SK-N-SH (cell line): ENCODE data around the gene COLEC11. TPM values are rescaled to one million over a fixed set of nuclear protein-coding genes. Genes with fewer than 3 reads are reported as not detected.

ENCODE experiments used
- CTCF ChIA-PET: fragments of 300-600, 350-600 bp; formaldehyde crosslinking; extraction: SDS; loops from one replicate; lab custom pipeline; 2021; lab: Yijun Ruan, JAX
- POLR2A ChIA-PET: fragments of 350-600 bp; sonication (Branson Sonifier 250); formaldehyde crosslinking; extraction: SDS; loops from one replicate; lab custom pipeline; 2020; ENCODE audit warnings: antibody characterized with exemption, inconsistent platforms; lab: Yijun Ruan, JAX
- DNase-seq: peaks from one replicate; pipeline ENCODE4 v3.0.0; 2012
- H2AFZ ChIP-seq: fragments of 200-600 bp; sonication (generic); 2 replicates; pipeline ENCODE4 v1.8.1; 2016; ENCODE audit warnings: antibody characterized with exemption, mild to moderate bottlenecking, low read depth
- H3F3A ChIP-seq: fragments of 200-600 bp; sonication (generic); replicated peaks from 2 replicates; pipeline ENCODE3; 2016; ENCODE audit warnings: antibody characterized with exemption, mild to moderate bottlenecking; ENCODE audit not compliant: insufficient read depth
- H3K27ac ChIP-seq, 2 experiments: fragments of 200-500 bp in 1 of 2; fragments of 200-600 bp in 1 of 2; sonication (Bioruptor generic) in 1 of 2; sonication (generic), shearing (Covaris generic) in 1 of 2; 2 replicates each; pipeline versions ENCODE4 v1.5.1 to v1.6.1; 2014 to 2016; ENCODE audit warnings: low read depth in 2 of 2, inconsistent platforms in 1 of 2, low read length in 1 of 2, mild to moderate bottlenecking in 1 of 2, mixed read lengths in 1 of 2
- H3K27me3 ChIP-seq: fragments of 200-600 bp; sonication (generic), shearing (Covaris generic); 2 replicates; pipeline ENCODE4 v1.6.1; 2016; ENCODE audit warnings: mixed run types; ENCODE audit not compliant: insufficient read depth
- H3K36me3 ChIP-seq, 2 experiments: fragments of 200-500 bp in 1 of 2; fragments of 200-600 bp in 1 of 2; sonication (Bioruptor generic) in 1 of 2; sonication (generic) in 1 of 2; replicated peaks in 1 of 2; 2 replicates each; pipeline versions ENCODE3 to v1.5.1; 2014 to 2016; ENCODE audit warnings: low read length in 1 of 2, mild to moderate bottlenecking in 1 of 2; ENCODE audit not compliant: insufficient read depth in 2 of 2, control insufficient read depth in 1 of 2
- H3K4me1 ChIP-seq, 2 experiments: fragments of 200-500 bp in 1 of 2; fragments of 200-600 bp in 1 of 2; sonication (Bioruptor generic) in 1 of 2; sonication (generic), shearing (Covaris generic) in 1 of 2; 2 replicates each; pipeline versions ENCODE4 v1.5.1 to v1.6.1; 2014 to 2016; ENCODE audit warnings: low read depth in 1 of 2, low read length in 1 of 2, mixed run types in 1 of 2; ENCODE audit not compliant: insufficient read depth in 2 of 2, control insufficient read depth in 1 of 2
- H3K4me2 ChIP-seq: fragments of 200-600 bp; sonication (generic), shearing (Covaris generic); 2 replicates; pipeline ENCODE4 v1.6.1; 2017; ENCODE audit warnings: mixed run types
- H3K4me3 ChIP-seq, 2 experiments: fragments of 200-500 bp in 1 of 2; fragments of 200-600 bp in 1 of 2; sonication (Bioruptor generic) in 1 of 2; sonication (generic), shearing (Covaris generic) in 1 of 2; 2 replicates each; pipeline versions ENCODE4 v1.5.1 to v1.8.1; 2014 to 2016; ENCODE audit warnings: low read depth in 2 of 2, inconsistent platforms in 1 of 2, low read length in 1 of 2, mild to moderate bottlenecking in 1 of 2, mixed read lengths in 1 of 2, moderate library complexity in 1 of 2
- H3K79me2 ChIP-seq: fragments of 200-600 bp; sonication (generic); 2 replicates; pipeline ENCODE4 v1.8.1; 2017; ENCODE audit warnings: mild to moderate bottlenecking; ENCODE audit not compliant: insufficient read depth
- H3K9ac ChIP-seq: fragments of 200-600 bp; sonication (generic); 2 replicates; pipeline ENCODE4 v1.6.1; 2017; ENCODE audit warnings: mixed run types
- H3K9me2 ChIP-seq: fragments of 200-600 bp; sonication (generic); 2 replicates; pipeline ENCODE4 v1.6.1; 2017; ENCODE audit warnings: mixed run types
- H3K9me3 ChIP-seq: fragments of 200-600 bp; sonication (generic); 2 replicates; pipeline ENCODE4 v1.6.1; 2017; ENCODE audit warnings: mixed run types, mild to moderate bottlenecking, moderate library complexity
- H4K20me1 ChIP-seq: fragments of 200-600 bp; sonication (generic); 2 replicates; pipeline ENCODE4 v1.6.1; 2017; ENCODE audit warnings: mild to moderate bottlenecking, mixed run types; ENCODE audit not compliant: insufficient read depth
- CHD2 ChIP-seq: fragments of 150-350 bp; IDR thresholded peaks from 2 replicates; pipeline ENCODE4 v1.6.1; 2018; ENCODE audit warnings: low read length; ENCODE audit not compliant: partially characterized antibody
- ELF1 ChIP-seq: IDR thresholded peaks from 2 replicates; pipeline ENCODE4 v1.4.0; 2012
- EP300 ChIP-seq, 2 experiments: IDR thresholded peaks; 2 replicates each; pipeline versions ENCODE4 v1.4.0 to v1.6.1; 2012; ENCODE audit warnings: borderline replicate concordance in 1 of 2, low read depth in 1 of 2, low read length in 1 of 2
- EZH2phosphoT487 ChIP-seq: fragments of 200-600 bp; sonication (generic); IDR thresholded peaks from 2 replicates; pipeline ENCODE4 v1.6.1; 2017; ENCODE audit warnings: low read depth, mixed run types, mild to moderate bottlenecking, antibody characterized with exemption, moderate library complexity, borderline replicate concordance
- FOSL2 ChIP-seq: IDR thresholded peaks from 2 replicates; pipeline ENCODE4 v1.4.0; 2012; ENCODE audit warnings: low read depth, mild to moderate bottlenecking, moderate library complexity, borderline replicate concordance
- FOXM1 ChIP-seq: IDR thresholded peaks from 2 replicates; pipeline ENCODE4 v1.4.0; 2012; ENCODE audit warnings: low read depth, mild to moderate bottlenecking
- GABPA ChIP-seq: IDR thresholded peaks from 2 replicates; pipeline ENCODE4 v1.4.0; 2012; ENCODE audit warnings: low read depth, mild to moderate bottlenecking
- IRF3 ChIP-seq: fragments of 150-350 bp; IDR thresholded peaks from 2 replicates; pipeline ENCODE4 v1.6.1; 2016; ENCODE audit warnings: mild to moderate bottlenecking, low read depth, low read length
- MXI1 ChIP-seq: IDR thresholded peaks from 2 replicates; pipeline ENCODE4 v1.6.1; 2012; ENCODE audit warnings: mild to moderate bottlenecking, low read depth, low read length, improper control_type of control experiment
- NRF1 ChIP-seq: IDR thresholded peaks from 2 replicates; pipeline ENCODE4 v1.6.1; 2012; ENCODE audit warnings: low read depth, mild to moderate bottlenecking, low read length
- RCOR1 ChIP-seq: fragments of 150-350 bp; IDR thresholded peaks from 2 replicates; pipeline ENCODE4 v1.6.1; 2017; ENCODE audit warnings: antibody characterized with exemption, low read length
- RFX5 ChIP-seq: IDR thresholded peaks from 2 replicates; pipeline ENCODE4 v1.6.1; 2012; ENCODE audit warnings: mild to moderate bottlenecking, improper control_type of control experiment, low read length
- RXRA ChIP-seq: IDR thresholded peaks from 2 replicates; pipeline ENCODE4 v1.4.0; 2012; ENCODE audit warnings: low read depth, mild to moderate bottlenecking, borderline replicate concordance
- SIN3A ChIP-seq: IDR thresholded peaks from 2 replicates; pipeline ENCODE4 v1.6.1; 2012; ENCODE audit warnings: low read depth, mild to moderate bottlenecking, low read length, moderate library complexity, borderline replicate concordance
- SMC3 ChIP-seq: IDR thresholded peaks from 2 replicates; pipeline ENCODE4 v1.6.1; 2012; ENCODE audit warnings: low read depth, low read length, improper control_type of control experiment
- TAF1 ChIP-seq: IDR thresholded peaks from 2 replicates; pipeline ENCODE4 v1.6.1; 2012; ENCODE audit warnings: low read depth, mild to moderate bottlenecking, low read length, moderate library complexity, borderline replicate concordance
- TCF12 ChIP-seq: IDR thresholded peaks from 2 replicates; pipeline ENCODE4 v1.4.0; 2012
- TEAD4 ChIP-seq: IDR thresholded peaks from 2 replicates; pipeline ENCODE4 v1.4.0; 2012; ENCODE audit warnings: mild to moderate bottlenecking, borderline replicate concordance; ENCODE audit not compliant: insufficient read depth
- USF1 ChIP-seq: IDR thresholded peaks from 2 replicates; pipeline ENCODE4 v1.4.0; 2012; ENCODE audit warnings: low read depth, borderline replicate concordance
- WGBS: methylation state at CpG from one replicate; pipeline ENCODE4 v1.1.6; 2017; ENCODE audit warnings: low lambda C conversion rate; 5-methylcytosine and 5-hydroxymethylcytosine counted together
- polyA plus RNA-seq, 3 experiments: library from polyadenylated mRNA; depleted of rRNA; stranded (reverse); fragments of >200 nt; gene quantifications; 2 replicates each; pipeline ENCODE4 v1.2.3, GENCODE V29; 2012
- TF ChIP-seq, protein P1 (sequence below): IDR thresholded peaks from 2 replicates; pipeline ENCODE4 v1.6.1; 2012; ENCODE audit warnings: mild to moderate bottlenecking, low read depth, low read length, moderate library complexity
- TF ChIP-seq, protein P2 (sequence below): IDR thresholded peaks from 2 replicates; pipeline ENCODE4 v1.4.0; 2012; ENCODE audit warnings: low read depth, borderline replicate concordance
- TF ChIP-seq, protein P3 (sequence below): fragments of 150-350 bp; IDR thresholded peaks from 2 replicates; pipeline ENCODE4 v1.6.1; 2017; ENCODE audit warnings: antibody characterized with exemption, low read length, low read depth, borderline replicate concordance

Gene COLEC11
- polyA plus RNA-seq, 1 of the 3 experiments (the other 2 are of a cell fraction) = 8.7 TPM

DNA sequence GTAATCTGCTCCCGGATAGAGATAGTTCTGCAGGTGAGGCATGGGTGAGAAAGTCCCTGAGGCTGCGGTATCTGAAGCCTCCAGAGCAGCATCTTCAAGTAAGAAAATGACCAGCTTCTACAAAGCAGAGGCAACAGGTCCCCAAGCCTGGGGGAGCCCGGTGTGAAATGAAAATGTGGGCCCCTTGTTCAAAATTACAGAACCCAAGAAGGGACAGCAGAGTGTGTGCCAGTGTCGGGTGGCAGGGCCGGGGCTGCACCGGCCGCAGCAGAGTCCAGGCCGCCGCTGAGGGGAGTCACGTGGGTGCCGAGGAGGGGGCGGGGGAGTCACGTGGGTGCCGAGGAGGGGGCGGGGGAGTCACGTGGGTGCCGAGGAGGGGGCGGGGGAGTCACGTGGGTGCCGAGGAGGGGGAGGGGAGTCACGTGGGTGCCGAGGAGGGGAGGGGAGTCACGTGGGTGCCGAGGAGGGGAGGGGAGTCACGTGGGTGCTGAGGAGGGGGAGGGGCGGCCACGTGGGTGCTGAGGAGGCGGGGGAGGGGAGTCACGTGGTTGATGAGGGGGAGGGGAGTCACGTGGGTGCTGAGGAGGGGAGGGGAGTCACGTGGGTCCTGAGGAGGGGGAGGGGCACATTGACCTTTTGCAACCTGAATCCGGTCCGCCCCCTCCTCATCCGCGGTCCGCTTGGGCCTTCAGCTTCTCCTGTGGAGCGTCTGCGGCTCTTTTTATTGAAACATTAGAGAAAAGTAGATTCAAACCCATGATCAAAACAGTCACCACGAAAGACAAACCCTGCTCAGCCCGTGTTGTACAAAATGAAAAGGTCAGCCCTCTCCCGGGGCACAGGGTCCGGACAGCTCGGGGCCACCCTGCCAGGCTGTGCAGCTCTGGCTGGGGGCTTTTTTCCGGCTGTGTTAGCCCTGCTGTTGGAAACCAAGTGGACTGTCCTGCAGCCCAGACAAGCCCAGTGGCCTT is 10.4 kb downstream of the COLEC11 start:
- H3K4me1 ChIP-seq = peaks cover 5 to 81% of the 10 kb centered on the region in 2 experiments; a peak in 3 of 4 replicates
- ChIA-PET POLR2A (interaction anchor here (0.6 to 3.7 kb wide), 13 partner anchors 11 to 478 kb away, joined by 3 to 39 read pairs (median 4); partner anchors contain the start of gene COLEC11), CTCF (interaction anchor here (0.6 to 2.8 kb wide), 9 partner anchors 10 to 727 kb away, joined by 3 to 18 read pairs (median 5); partner anchors contain the start of gene COLEC11)
- no peaks in the 10 kb centered on the region for H3K79me2 ChIP-seq
- H3F3A ChIP-seq = no peaks in the 10 kb centered on the region
- no peaks in the 10 kb centered on the region for H4K20me1 ChIP-seq
- DNase-seq = peak; percentile 97
- H3K4me2 ChIP-seq = peak overlapping the region; percentile 4; the same call in 1 of the 2 replicates
- H3K36me3 ChIP-seq = no peaks in the 10 kb centered on the region
- H3K4me3 ChIP-seq = no peak overlapping the region
- H3K9me2 ChIP-seq = no peaks in the 10 kb centered on the region
- no peaks in the 10 kb centered on the region for H3K9me3 ChIP-seq
- peak overlapping the region; percentile 56 to 99; a peak in 3 of 4 replicates for H3K27ac ChIP-seq
- peak overlapping the region; percentile 85 for H2AFZ ChIP-seq
- H3K27me3 ChIP-seq = no peaks in the 10 kb centered on the region
- WGBS = 14% methylated on average over 40 of the region's 44 CpGs
- peak overlapping the region; percentile 48; the same call in 1 of the 2 replicates for H3K9ac ChIP-seq
- TF ChIP-seq, protein P1, sequence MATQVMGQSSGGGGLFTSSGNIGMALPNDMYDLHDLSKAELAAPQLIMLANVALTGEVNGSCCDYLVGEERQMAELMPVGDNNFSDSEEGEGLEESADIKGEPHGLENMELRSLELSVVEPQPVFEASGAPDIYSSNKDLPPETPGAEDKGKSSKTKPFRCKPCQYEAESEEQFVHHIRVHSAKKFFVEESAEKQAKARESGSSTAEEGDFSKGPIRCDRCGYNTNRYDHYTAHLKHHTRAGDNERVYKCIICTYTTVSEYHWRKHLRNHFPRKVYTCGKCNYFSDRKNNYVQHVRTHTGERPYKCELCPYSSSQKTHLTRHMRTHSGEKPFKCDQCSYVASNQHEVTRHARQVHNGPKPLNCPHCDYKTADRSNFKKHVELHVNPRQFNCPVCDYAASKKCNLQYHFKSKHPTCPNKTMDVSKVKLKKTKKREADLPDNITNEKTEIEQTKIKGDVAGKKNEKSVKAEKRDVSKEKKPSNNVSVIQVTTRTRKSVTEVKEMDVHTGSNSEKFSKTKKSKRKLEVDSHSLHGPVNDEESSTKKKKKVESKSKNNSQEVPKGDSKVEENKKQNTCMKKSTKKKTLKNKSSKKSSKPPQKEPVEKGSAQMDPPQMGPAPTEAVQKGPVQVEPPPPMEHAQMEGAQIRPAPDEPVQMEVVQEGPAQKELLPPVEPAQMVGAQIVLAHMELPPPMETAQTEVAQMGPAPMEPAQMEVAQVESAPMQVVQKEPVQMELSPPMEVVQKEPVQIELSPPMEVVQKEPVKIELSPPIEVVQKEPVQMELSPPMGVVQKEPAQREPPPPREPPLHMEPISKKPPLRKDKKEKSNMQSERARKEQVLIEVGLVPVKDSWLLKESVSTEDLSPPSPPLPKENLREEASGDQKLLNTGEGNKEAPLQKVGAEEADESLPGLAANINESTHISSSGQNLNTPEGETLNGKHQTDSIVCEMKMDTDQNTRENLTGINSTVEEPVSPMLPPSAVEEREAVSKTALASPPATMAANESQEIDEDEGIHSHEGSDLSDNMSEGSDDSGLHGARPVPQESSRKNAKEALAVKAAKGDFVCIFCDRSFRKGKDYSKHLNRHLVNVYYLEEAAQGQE = no peak
- TF ChIP-seq, protein P2, sequence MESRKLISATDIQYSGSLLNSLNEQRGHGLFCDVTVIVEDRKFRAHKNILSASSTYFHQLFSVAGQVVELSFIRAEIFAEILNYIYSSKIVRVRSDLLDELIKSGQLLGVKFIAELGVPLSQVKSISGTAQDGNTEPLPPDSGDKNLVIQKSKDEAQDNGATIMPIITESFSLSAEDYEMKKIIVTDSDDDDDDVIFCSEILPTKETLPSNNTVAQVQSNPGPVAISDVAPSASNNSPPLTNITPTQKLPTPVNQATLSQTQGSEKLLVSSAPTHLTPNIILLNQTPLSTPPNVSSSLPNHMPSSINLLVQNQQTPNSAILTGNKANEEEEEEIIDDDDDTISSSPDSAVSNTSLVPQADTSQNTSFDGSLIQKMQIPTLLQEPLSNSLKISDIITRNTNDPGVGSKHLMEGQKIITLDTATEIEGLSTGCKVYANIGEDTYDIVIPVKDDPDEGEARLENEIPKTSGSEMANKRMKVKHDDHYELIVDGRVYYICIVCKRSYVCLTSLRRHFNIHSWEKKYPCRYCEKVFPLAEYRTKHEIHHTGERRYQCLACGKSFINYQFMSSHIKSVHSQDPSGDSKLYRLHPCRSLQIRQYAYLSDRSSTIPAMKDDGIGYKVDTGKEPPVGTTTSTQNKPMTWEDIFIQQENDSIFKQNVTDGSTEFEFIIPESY = no peak
- TF ChIP-seq FOSL2 (no peak), SIN3A (no peak; the same call in 1 of the 2 replicates), RCOR1 (no peak), RFX5 (no peak), TCF12 (peak; percentile 2; the same call in 1 of the 2 replicates), TEAD4 (no peak), GABPA (no peak), ELF1 (no peak), IRF3 (no peak), NRF1 (no peak), CHD2 (peak; percentile 92), USF1 (peak; percentile 94), RXRA (no peak), EP300 (IDR thresholded peaks at IDR 0.05; ENCODE audit: borderline replicate concordance in 1 of 2, low read depth in 1 of 2, low read length in 1 of 2) (peak in 1 of 2 experiments; percentile 33; a peak in 2 of 4 replicates), FOXM1 (no peak), EZH2phosphoT487 (no peak), SMC3 (no peak), MXI1 (peak; percentile 68), TAF1 (peak; percentile 56; the same call in 1 of the 2 replicates)
- TF ChIP-seq, protein P3, sequence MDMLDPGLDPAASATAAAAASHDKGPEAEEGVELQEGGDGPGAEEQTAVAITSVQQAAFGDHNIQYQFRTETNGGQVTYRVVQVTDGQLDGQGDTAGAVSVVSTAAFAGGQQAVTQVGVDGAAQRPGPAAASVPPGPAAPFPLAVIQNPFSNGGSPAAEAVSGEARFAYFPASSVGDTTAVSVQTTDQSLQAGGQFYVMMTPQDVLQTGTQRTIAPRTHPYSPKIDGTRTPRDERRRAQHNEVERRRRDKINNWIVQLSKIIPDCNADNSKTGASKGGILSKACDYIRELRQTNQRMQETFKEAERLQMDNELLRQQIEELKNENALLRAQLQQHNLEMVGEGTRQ = peak; percentile 88
